IMR-90 (cell line): Measurements from ENCODE around the gene RPL10A. TPM values are rescaled to one million over a fixed set of nuclear protein-coding genes. Genes with fewer than 3 reads are reported as not detected.

ENCODE experiments used
- ATAC-seq: fragments of 200-7000 bp; cut with Tn5 transposase; 2 replicates; pipeline ENCODE4 v1.9.1; 2020; ENCODE audit warnings: low read depth, mild to moderate bottlenecking, moderate library complexity
- BruUV-seq: library from RNA; stranded (reverse); fragments of 400-500 nt; replicated peaks from 2 replicates; lab custom pipeline; 2021; lab: Mats Ljungman, UMichigan
- CTCF ChIA-PET: fragments of 300-600 bp; formaldehyde crosslinking; extraction: SDS; loops from one replicate; lab custom pipeline; 2021; ENCODE audit warnings: antibody characterized with exemption; lab: Yijun Ruan, JAX
- POLR2A ChIA-PET: fragments of 300-600 bp; sonication (Branson Sonifier 250); formaldehyde crosslinking; loops from one replicate; lab custom pipeline; 2022; ENCODE audit warnings: antibody characterized with exemption; ENCODE audit not compliant: unreplicated experiment; lab: Charles Lee
- DNase-seq: peaks from one replicate; pipeline ENCODE4 v3.0.0; 2013
- H2AFZ ChIP-seq: replicated peaks from 2 replicates; pipeline ENCODE3; 2013; ENCODE audit warnings: low read length, mild to moderate bottlenecking; ENCODE audit not compliant: poor library complexity
- H2AK5ac ChIP-seq: 2 replicates; pipeline ENCODE4 v1.6.1; 2013; ENCODE audit warnings: low read depth, low read length, inconsistent platforms
- H2AK9ac ChIP-seq: replicated peaks from 2 replicates; pipeline ENCODE3; 2013; ENCODE audit warnings: mild to moderate bottlenecking, low read depth, low read length, moderate library complexity; ENCODE audit not compliant: poor library complexity
- H2BK120ac ChIP-seq: 2 replicates; pipeline ENCODE4 v1.6.1; 2013; ENCODE audit warnings: low read depth, low read length, inconsistent platforms
- H2BK15ac ChIP-seq: 3 replicates; pipeline ENCODE4 v1.6.1; 2013; ENCODE audit warnings: low read depth, low read length, inconsistent platforms
- H2BK20ac ChIP-seq: 2 replicates; pipeline ENCODE4 v1.6.1; 2013; ENCODE audit warnings: low read depth, mild to moderate bottlenecking, inconsistent platforms, low read length, moderate library complexity
- H2BK5ac ChIP-seq: 2 replicates; pipeline ENCODE4 v1.6.1; 2013; ENCODE audit warnings: mild to moderate bottlenecking, low read depth, low read length, inconsistent platforms; ENCODE audit not compliant: poor library complexity, severe bottlenecking
- H3K14ac ChIP-seq: replicated peaks from 2 replicates; pipeline ENCODE4 v1.6.1; 2013; ENCODE audit warnings: low read depth, low read length, inconsistent platforms
- H3K18ac ChIP-seq: 2 replicates; pipeline ENCODE4 v1.6.1; 2013; ENCODE audit warnings: low read depth, low read length, control low read depth
- H3K23ac ChIP-seq: 2 replicates; pipeline ENCODE4 v1.6.1; 2013; ENCODE audit warnings: low read depth, low read length, inconsistent platforms
- H3K27ac ChIP-seq: 2 replicates; pipeline ENCODE4 v1.5.1; 2013; ENCODE audit warnings: mild to moderate bottlenecking, control low read depth, low read length; ENCODE audit not compliant: insufficient read depth
- H3K27me3 ChIP-seq: 2 replicates; pipeline ENCODE4 v1.6.1; 2013; ENCODE audit warnings: low read length; ENCODE audit not compliant: control insufficient read depth, insufficient read depth
- H3K36me3 ChIP-seq: 2 replicates; pipeline ENCODE4 v1.6.1; 2013; ENCODE audit warnings: low read length, mixed read lengths; ENCODE audit not compliant: control insufficient read depth, insufficient read depth
- H3K4ac ChIP-seq: 2 replicates; pipeline ENCODE4 v1.6.1; 2013; ENCODE audit warnings: low read depth, low read length, inconsistent platforms
- H3K4me1 ChIP-seq: 2 replicates; pipeline ENCODE4 v1.6.1; 2013; ENCODE audit warnings: low read length, mixed read lengths; ENCODE audit not compliant: control insufficient read depth, insufficient read depth
- H3K4me2 ChIP-seq: 2 replicates; pipeline ENCODE4 v1.6.1; 2013; ENCODE audit warnings: low read depth, mild to moderate bottlenecking, control low read depth, low read length, moderate library complexity
- H3K4me3 ChIP-seq: 2 replicates; pipeline ENCODE4 v1.5.1; 2013; ENCODE audit warnings: low read depth, mild to moderate bottlenecking, control low read depth, low read length, moderate library complexity; ENCODE audit not compliant: insufficient read depth
- H3K56ac ChIP-seq: 2 replicates; pipeline ENCODE4 v1.6.1; 2013; ENCODE audit warnings: low read length, inconsistent platforms; ENCODE audit not compliant: insufficient read depth; ENCODE audit errors: extremely low read depth
- H3K79me1 ChIP-seq, 2 experiments: 2 replicates each; pipeline ENCODE4 v1.6.1; 2013; ENCODE audit warnings: low read length in 2 of 2, inconsistent platforms in 1 of 2, low read depth in 1 of 2
- H3K9ac ChIP-seq: 2 replicates; pipeline ENCODE4 v1.6.1; 2013; ENCODE audit warnings: low read depth, low read length, control low read depth
- H3K9me1 ChIP-seq: 2 replicates; pipeline ENCODE4 v1.6.1; 2013; ENCODE audit warnings: low read length, inconsistent platforms; ENCODE audit not compliant: insufficient read depth
- H3K9me3 ChIP-seq: 2 replicates; pipeline ENCODE4 v1.6.1; 2013; ENCODE audit warnings: low read length; ENCODE audit not compliant: control insufficient read depth, insufficient read depth
- H4K20me1 ChIP-seq: 2 replicates; pipeline ENCODE4 v1.6.1; 2013; ENCODE audit warnings: low read length, inconsistent platforms; ENCODE audit not compliant: insufficient read depth
- H4K5ac ChIP-seq: 2 replicates; pipeline ENCODE4 v1.6.1; 2013; ENCODE audit warnings: mild to moderate bottlenecking, low read depth, low read length, control low read depth
- H4K8ac ChIP-seq, 2 experiments: 2 replicates each; pipeline ENCODE4 v1.6.1; 2013; ENCODE audit warnings: low read depth in 2 of 2, low read length in 2 of 2, control low read depth in 1 of 2, inconsistent platforms in 1 of 2
- H4K91ac ChIP-seq: 2 replicates; pipeline ENCODE4 v1.6.1; 2013; ENCODE audit warnings: low read depth, low read length, inconsistent platforms; ENCODE audit not compliant: insufficient read depth
- BHLHE40 ChIP-seq: fragments of 150-350 bp; IDR thresholded peaks from 2 replicates; pipeline ENCODE4 v1.6.1; 2016; ENCODE audit warnings: mild to moderate bottlenecking, low read depth, low read length
- CEBPB ChIP-seq: IDR thresholded peaks from 2 replicates; pipeline ENCODE4 v1.6.1; 2012; ENCODE audit warnings: low read depth, low read length, improper control_type of control experiment
- CHD1 ChIP-seq: IDR thresholded peaks from 2 replicates; pipeline ENCODE4 v1.6.1; 2012; ENCODE audit warnings: low read depth, low read length, improper control_type of control experiment
- ELK1 ChIP-seq: fragments of 150-350 bp; IDR thresholded peaks from 2 replicates; pipeline ENCODE4 v1.6.1; 2016; ENCODE audit warnings: low read depth, mild to moderate bottlenecking, low read length, moderate library complexity, borderline replicate concordance
- FOS ChIP-seq: fragments of 150-350 bp; IDR thresholded peaks from 2 replicates; pipeline ENCODE4 v1.6.1; 2016; ENCODE audit warnings: low read depth, low read length
- MAFK ChIP-seq: IDR thresholded peaks from 2 replicates; pipeline ENCODE4 v1.6.1; 2012; ENCODE audit warnings: low read depth, low read length, improper control_type of control experiment
- NFE2L2 ChIP-seq: fragments of 150-350 bp; IDR thresholded peaks from 2 replicates; pipeline ENCODE4 v1.6.1; 2016; ENCODE audit warnings: low read depth, mild to moderate bottlenecking, low read length
- USF2 ChIP-seq: fragments of 150-350 bp; IDR thresholded peaks from 2 replicates; pipeline ENCODE4 v1.6.1; 2017; ENCODE audit warnings: mild to moderate bottlenecking, antibody characterized with exemption, low read length, low read depth
- WGBS, 2 experiments: methylation state at CpG; one replicate each; pipeline versions ENCODE4 v1.1.5 to v1.1.7; 2013; ENCODE audit warnings: missing lambda C conversion rate in 2 of 2; ENCODE audit not compliant: insufficient read length in 1 of 2; ENCODE audit errors: extremely low coverage in 2 of 2; 5-methylcytosine and 5-hydroxymethylcytosine counted together
- dilution Hi-C: fragments of 300-500 bp; cut with HindIII; formaldehyde crosslinking; loops from one replicate; pipeline ENCODE4 v1.14.3; 2018; ENCODE audit warnings: low sequenced_read_pairs; ENCODE audit not compliant: unreplicated experiment
- in situ Hi-C: fragments of 300-500 bp; cut with MboI; formaldehyde crosslinking; loops from 3 replicates; pipeline ENCODE4 v1.14.3; 2019; ENCODE audit warnings: low sequenced_read_pairs, inconsistent platforms, mixed read lengths
- intact Hi-C: fragments of 100-400 bp; cut with micrococcal nuclease; formaldehyde crosslinking; loops from 2 replicates; pipeline ENCODE4 v1.10.0; 2022
- polyA plus RNA-seq, 3 experiments: library from polyadenylated mRNA; depleted of rRNA; stranded (reverse); fragments of >200 nt; gene quantifications; 2 replicates each; pipeline ENCODE4 v1.2.3, GENCODE V29; 2012; ENCODE audit warnings: low replicate concordance in 1 of 3
- total RNA-seq: library from RNA; depleted of rRNA; stranded (reverse); fragments of >200 nt; gene quantifications from 2 replicates; pipeline ENCODE4 v1.2.3, GENCODE V29; 2012
- TF ChIP-seq, protein P1 (sequence below): conservative IDR thresholded peaks from 2 replicates; pipeline ENCODE4 v1.5.1; 2012; ENCODE audit warnings: mild to moderate bottlenecking, low read depth, low read length, improper control_type of control experiment

Gene RPL10A
- total and polyA plus RNA-seq, 2 of the 4 experiments (the other 2 are of a cell fraction), result 2,310 to 3,153 TPM

GRCh38 chr6:35514587-35514986, 46.4 kb downstream of the RPL10A start:
- Histone ChIP-seq H3K9me3 (no peaks in the 10 kb centered on the region), H4K5ac (no peak overlapping the region), H4K20me1 (no peaks in the 10 kb centered on the region), H2BK5ac (no peak overlapping the region), H3K4me3 (no peak overlapping the region), H3K27ac (no peak overlapping the region), H3K4ac (no peak overlapping the region), H2AK5ac (no peak overlapping the region), H3K27me3 (peaks cover 38% of the 10 kb centered on the region), H4K91ac (no peak overlapping the region), H2BK15ac (no peak overlapping the region), H3K9me1 (no peaks in the 10 kb centered on the region), H3K56ac (no peak overlapping the region), H3K14ac (no peak overlapping the region), H4K8ac (no peak overlapping the region), H3K79me1 (no peaks in the 10 kb centered on the region), H2AFZ (no peak overlapping the region), H2AK9ac (no peak overlapping the region), H3K18ac (no peak overlapping the region), H3K23ac (no peak overlapping the region), H3K4me1 (no peaks in the 10 kb centered on the region), H2BK120ac (no peak overlapping the region), H3K9ac (no peak overlapping the region), H3K36me3 (no peaks in the 10 kb centered on the region), H3K4me2 (no peak overlapping the region), H2BK20ac (no peak overlapping the region)
- CTCF ChIA-PET, result no interaction called here
- intact Hi-C loops, result no loop called here
- ATAC-seq (no peak), DNase-seq (no peak)
- dilution Hi-C loops, result no loop called here
- in situ Hi-C loops, result no loop called here
- no TSS peak for BruUV-seq
- POLR2A ChIA-PET, result no interaction called here
- TF ChIP-seq BHLHE40, result no peak
- TF ChIP-seq CEBPB, result no peak
- no peak for TF ChIP-seq MAFK
- no peak for TF ChIP-seq NFE2L2
- no peak for TF ChIP-seq FOS
- TF ChIP-seq USF2, result no peak
- no peak for TF ChIP-seq CHD1
- TF ChIP-seq, protein P1, sequence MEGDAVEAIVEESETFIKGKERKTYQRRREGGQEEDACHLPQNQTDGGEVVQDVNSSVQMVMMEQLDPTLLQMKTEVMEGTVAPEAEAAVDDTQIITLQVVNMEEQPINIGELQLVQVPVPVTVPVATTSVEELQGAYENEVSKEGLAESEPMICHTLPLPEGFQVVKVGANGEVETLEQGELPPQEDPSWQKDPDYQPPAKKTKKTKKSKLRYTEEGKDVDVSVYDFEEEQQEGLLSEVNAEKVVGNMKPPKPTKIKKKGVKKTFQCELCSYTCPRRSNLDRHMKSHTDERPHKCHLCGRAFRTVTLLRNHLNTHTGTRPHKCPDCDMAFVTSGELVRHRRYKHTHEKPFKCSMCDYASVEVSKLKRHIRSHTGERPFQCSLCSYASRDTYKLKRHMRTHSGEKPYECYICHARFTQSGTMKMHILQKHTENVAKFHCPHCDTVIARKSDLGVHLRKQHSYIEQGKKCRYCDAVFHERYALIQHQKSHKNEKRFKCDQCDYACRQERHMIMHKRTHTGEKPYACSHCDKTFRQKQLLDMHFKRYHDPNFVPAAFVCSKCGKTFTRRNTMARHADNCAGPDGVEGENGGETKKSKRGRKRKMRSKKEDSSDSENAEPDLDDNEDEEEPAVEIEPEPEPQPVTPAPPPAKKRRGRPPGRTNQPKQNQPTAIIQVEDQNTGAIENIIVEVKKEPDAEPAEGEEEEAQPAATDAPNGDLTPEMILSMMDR, result no peak
- TF ChIP-seq ELK1, result no peak
- WGBS, 2 experiments, result no CpG with 5 or more reads among the region's 4 CpGs
